OCI-LY1 (cell line): Measurements from ENCODE around the gene GPR32.

ENCODE experiments used
- EZH2 ChIP-seq: fragments of 200-600 bp; sonication (generic), shearing (Covaris generic); IDR thresholded peaks from 2 replicates; pipeline ENCODE4 v1.8.0; 2017; ENCODE audit warnings: borderline replicate concordance, mixed run types, mild to moderate bottlenecking, antibody characterized with exemption, low read length, moderate library complexity, mixed read lengths
- TF ChIP-seq, protein P1 (sequence below): fragments of 200-600 bp; sonication (generic), shearing (Covaris generic); IDR thresholded peaks from 2 replicates; pipeline ENCODE4 v1.5.1; 2017; ENCODE audit warnings: mild to moderate bottlenecking, antibody characterized with exemption, low read length, moderate library complexity, mixed read lengths

GRCh38 chr19:50793558-50794065 lies 23.3 kb downstream of the GPR32 start:
- TF ChIP-seq, protein P1, sequence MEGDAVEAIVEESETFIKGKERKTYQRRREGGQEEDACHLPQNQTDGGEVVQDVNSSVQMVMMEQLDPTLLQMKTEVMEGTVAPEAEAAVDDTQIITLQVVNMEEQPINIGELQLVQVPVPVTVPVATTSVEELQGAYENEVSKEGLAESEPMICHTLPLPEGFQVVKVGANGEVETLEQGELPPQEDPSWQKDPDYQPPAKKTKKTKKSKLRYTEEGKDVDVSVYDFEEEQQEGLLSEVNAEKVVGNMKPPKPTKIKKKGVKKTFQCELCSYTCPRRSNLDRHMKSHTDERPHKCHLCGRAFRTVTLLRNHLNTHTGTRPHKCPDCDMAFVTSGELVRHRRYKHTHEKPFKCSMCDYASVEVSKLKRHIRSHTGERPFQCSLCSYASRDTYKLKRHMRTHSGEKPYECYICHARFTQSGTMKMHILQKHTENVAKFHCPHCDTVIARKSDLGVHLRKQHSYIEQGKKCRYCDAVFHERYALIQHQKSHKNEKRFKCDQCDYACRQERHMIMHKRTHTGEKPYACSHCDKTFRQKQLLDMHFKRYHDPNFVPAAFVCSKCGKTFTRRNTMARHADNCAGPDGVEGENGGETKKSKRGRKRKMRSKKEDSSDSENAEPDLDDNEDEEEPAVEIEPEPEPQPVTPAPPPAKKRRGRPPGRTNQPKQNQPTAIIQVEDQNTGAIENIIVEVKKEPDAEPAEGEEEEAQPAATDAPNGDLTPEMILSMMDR = no peak
- no peak for TF ChIP-seq EZH2
